Choroid plexus epithelial cell (primary cell): ENCODE measurements around the gene GCH1.

Experiments
- DNase-seq: peaks from one replicate; pipeline ENCODE4 v3.0.0-alpha.2; 2010; ENCODE audit warnings: low read depth
- H3K4me3 ChIP-seq: 2 replicates; pipeline ENCODE4 v1.5.1; 2011; ENCODE audit warnings: low read depth, mild to moderate bottlenecking, control low read depth, low read length, moderate library complexity
- TF ChIP-seq, protein P1 (sequence below): conservative IDR thresholded peaks from 2 replicates; pipeline ENCODE4 v1.5.1; 2011; ENCODE audit warnings: low read depth, mild to moderate bottlenecking, control low read depth, inconsistent platforms, low read length, moderate library complexity

The GCH1 gene, protein sequence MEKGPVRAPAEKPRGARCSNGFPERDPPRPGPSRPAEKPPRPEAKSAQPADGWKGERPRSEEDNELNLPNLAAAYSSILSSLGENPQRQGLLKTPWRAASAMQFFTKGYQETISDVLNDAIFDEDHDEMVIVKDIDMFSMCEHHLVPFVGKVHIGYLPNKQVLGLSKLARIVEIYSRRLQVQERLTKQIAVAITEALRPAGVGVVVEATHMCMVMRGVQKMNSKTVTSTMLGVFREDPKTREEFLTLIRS

GRCh38 chr14:54902521-54903420 lies at the start of gene GCH1:
Gene GCH1 (minus strand): TSS chr14:54902826. CDS start chr14:54902663, 163 bp downstream.
- H3K4me3 ChIP-seq: peak within 1 kb of the TSS; percentile 84
- DNase-seq: peak; percentile 62
- TF ChIP-seq, protein P1, sequence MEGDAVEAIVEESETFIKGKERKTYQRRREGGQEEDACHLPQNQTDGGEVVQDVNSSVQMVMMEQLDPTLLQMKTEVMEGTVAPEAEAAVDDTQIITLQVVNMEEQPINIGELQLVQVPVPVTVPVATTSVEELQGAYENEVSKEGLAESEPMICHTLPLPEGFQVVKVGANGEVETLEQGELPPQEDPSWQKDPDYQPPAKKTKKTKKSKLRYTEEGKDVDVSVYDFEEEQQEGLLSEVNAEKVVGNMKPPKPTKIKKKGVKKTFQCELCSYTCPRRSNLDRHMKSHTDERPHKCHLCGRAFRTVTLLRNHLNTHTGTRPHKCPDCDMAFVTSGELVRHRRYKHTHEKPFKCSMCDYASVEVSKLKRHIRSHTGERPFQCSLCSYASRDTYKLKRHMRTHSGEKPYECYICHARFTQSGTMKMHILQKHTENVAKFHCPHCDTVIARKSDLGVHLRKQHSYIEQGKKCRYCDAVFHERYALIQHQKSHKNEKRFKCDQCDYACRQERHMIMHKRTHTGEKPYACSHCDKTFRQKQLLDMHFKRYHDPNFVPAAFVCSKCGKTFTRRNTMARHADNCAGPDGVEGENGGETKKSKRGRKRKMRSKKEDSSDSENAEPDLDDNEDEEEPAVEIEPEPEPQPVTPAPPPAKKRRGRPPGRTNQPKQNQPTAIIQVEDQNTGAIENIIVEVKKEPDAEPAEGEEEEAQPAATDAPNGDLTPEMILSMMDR: peak; percentile 21

DNA sequence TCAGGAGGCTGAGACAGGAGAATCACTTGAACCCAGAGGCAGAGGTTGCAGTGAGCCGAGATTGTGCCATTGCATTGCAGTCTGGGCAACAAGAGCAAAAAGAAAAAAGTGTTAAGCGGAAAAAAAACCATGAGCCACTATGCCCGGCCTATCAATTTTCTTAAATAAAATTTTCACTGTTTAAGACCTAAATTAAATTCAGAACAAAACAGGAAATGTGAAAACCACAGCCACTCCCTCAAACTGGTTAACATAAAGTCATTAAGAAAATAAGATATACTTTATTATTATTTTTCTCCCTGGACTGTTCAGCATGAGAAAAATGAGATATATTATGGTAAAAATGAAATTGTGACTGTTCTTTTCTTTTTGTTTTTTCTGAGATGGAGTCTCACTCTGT lies 44.6 kb upstream of the GCH1 start:
- no peak overlapping the region for H3K4me3 ChIP-seq
- TF ChIP-seq, protein P1: no peak
- no peak for DNase-seq

DNA sequence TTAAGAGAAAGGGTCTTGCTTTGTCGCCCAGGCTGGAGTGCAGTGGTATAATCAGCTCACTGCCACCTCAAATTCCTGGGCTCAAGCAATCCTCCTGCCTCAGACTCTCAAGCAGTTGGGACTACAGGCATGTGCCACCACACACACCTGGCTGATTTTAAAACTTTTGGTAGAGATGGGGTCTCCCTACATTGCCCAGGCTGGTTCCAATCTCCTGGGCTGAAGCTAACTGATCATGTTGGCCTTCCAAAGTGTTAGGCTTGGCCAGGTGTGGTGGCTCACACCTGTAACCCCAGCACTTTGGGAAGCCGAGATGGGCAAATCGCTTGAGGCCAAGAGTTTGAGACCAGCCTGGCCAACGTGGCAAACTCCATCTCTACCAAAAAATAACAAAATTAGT lies 43.9 kb upstream of the GCH1 start:
- TF ChIP-seq, protein P1: no peak
- DNase-seq: no peak
- no peak overlapping the region for H3K4me3 ChIP-seq

DNA sequence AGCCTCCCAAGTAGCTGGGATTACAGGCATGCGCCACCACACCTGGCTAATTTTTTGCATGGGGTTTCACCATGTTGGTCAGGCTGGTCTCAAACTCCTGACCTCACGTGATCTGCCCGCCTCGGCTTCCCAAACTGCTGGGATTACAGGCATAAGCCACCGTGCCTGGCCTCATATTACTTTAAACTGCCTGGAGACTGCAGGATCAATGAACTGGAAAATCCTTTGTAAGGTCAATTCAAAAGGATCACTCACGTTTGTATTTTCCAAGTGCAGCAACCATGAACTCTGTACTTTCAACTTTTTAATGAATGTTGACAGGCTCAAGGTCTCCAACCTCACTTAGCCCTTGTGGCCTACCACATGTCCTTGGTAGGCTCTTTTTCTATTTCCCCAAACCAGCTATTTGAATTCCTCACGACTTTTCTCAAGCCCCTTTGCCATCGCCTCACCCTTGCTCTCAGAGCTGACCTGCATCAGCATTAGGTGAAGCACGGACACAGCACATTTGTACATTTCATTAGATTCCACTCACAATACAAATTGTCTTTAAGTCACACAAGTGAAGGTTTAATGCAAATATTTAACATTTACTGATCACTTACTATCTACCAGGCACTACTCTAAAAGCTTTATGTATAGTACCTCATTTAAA lies 42.2 kb upstream of the GCH1 start:
- H3K4me3 ChIP-seq: no peak overlapping the region
- DNase-seq: no peak
- TF ChIP-seq, protein P1: no peak

DNA sequence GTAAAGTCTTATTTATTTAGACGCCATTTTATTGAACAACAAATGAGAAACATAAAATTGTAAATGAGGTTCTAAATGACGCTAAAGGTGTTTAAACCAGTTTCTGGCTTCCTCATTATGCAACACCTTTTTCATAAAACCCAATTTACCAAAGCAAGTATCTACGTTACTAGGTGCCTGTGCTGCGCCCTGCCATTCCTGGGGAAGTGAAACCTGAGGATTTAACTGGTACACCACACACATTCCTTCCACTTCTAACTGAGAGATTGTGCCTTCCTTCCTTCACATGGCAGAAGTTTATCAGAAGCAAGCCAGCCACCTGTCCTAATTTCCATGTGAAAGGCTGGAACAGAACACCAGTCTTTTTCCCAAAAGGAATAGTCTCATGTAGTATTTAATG lies 40.3 kb upstream of the GCH1 start:
- TF ChIP-seq, protein P1: no peak

DNA sequence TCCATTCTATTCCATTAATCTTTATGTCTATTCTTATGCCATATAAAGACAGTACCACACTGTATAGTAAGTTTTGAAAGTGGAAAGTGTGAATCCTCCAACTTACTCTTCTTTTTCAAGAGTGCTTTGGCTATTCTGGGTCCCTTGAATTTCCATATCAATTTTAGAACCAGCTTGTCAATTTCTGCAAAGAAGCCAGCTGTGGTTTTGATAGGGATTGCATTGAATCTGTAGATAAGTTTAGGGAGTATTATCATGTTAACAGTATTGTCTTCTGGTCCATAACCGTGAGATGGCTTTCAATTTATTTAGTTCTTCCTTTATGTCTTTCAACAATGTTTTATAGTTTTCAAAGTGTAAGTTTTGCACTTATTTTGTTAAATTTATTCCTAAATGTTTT lies 34.2 kb upstream of the GCH1 start:
- no peak overlapping the region for H3K4me3 ChIP-seq
- TF ChIP-seq, protein P1: no peak
- no peak for DNase-seq

More for the DNA sequence above, 40.3 kb upstream of the GCH1 start:
- no peak overlapping the region for H3K4me3 ChIP-seq
- no peak for DNase-seq
